NCI-H2227 (cell line): ENCODE measurements around the gene SPEN.
"Not testable (repeated sequence)": the region's sequence is repeated elsewhere in the genome, so short reads cannot be mapped to it uniquely, and the experiment has no call there.

Source experiments
- DNase-seq: peaks from one replicate; lab custom pipeline; 2025; ENCODE audit not compliant: unreplicated experiment; lab: John Stamatoyannopoulos, UW

The SPEN gene

DNA sequence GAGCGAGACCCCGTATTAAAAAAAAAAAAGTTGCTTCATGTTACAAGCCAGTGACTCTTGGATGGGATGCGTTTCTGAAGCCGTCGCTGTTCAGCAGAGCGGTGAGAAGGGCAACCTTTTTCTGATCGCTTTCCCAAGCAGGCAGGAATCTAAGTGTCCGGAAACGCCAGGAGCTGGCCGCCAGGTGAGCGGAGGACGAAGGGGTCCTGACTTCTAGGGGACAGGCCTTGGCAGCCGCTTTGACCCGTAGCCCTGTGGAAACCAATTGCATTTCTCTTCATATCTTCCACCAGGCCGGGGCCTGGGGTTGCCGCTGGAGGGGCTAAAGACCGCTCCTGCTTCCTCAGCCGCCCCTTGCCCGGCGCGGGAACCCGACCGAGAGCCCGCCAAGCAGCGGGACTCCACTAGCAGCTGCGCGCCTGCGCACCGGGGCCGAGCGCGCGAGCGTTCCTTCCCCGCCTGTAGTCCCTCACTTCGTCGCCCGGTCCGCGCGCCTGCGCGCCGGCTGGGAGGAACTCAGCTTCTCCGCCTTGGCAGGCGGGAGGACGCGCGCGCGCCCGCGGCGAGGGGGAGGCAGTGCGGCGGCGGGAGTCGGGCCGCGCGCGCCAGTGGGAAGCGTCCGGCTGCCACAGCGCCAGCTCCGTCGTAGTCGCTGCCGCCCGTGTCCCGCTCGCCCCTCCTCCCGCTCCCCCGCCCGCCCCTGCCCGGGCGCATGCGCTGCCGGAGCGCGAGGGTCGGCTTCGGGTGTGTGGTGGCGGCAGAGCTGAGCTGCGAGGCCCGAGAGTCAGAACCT lies at the start of gene SPEN:
TSS of gene SPEN (plus strand) at position 608 of the 793 bp plus-strand sequence. CDS start 361 bp downstream, outside the sequence.
- peak; percentile 99 for DNase-seq

- no peak for DNase-seq
Measured at GRCh38 chr1:15799004-15799867, 48.3 kb upstream of the SPEN start.

DNA sequence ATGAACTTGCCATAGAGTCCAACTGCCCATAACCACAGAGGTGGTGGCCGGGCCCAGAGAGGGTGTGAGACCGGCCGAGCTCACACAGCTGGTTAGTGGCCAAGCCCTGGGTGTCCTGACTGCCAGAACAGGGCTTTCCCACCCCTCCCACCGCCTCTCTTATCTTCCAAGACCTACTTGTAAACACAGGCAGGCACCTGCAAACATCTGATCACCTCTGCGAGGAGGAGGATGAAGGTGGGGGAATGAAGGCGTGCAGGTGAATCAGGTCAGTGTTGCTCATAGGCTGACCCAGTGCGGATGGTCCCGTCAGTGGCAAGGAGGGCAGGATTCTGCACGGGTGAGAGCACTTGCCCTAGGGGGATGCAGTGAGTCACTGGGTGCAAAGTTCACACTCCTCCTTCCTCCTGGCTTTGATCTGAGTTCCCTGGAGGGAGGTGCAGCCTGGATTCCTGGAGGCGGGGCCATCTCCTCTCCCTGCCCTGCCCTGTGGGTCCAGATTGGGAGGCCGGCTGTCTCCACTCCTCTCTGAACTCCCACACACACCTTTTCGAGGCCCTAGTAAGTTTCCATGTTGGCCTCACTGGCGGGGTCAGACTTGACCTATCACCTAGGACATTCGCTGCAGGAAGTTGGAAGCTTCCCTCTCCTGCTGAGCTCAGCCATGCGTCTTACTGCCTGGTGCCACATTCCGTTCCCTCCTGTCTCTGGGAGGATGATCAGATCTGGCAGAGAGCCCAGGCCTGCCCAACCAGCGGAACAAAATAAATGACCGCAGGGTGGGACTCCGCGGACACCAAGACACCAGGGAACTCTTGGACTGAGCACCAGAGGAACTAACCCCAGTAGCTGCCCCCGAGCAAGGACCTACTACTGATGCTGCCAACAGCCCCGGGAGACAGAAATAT lies 47.3 kb upstream of the SPEN start:
- DNase-seq: peak; percentile 46

DNA sequence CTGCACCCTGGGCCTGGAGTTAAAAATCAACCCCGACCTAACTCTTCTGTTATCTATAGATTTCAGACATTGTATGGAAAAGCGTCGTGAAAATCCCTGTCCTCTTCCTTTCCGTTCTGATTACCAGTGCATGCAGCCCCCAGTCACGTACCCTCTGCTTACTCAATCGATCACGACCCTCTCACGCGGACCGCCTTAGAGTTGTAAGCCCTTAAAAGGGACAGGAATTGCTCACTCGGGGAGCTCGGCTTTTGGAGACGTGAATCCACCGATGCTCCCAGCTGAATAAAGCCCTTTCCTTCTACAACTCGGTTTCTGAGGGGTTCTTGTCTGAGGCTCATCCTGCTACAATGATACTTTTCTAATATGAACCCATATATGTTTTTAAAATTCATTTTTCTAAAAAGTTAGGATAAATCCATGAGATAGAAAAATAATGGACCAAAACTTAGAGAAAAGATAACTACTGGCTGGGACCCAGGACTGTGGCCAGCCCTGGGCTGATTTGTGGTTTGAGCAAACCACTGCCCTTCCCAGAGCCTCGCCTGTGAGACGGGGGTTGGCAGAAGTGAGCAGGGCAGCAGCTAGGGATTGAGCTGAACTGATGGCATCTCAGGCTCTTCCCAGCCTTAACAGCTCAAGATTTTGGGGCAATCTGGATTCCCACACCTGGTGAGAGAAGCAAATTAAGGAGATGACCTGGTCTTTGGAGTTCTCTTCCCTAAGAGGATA lies 45.1 kb upstream of the SPEN start:
- DNase-seq: no peak

DNA sequence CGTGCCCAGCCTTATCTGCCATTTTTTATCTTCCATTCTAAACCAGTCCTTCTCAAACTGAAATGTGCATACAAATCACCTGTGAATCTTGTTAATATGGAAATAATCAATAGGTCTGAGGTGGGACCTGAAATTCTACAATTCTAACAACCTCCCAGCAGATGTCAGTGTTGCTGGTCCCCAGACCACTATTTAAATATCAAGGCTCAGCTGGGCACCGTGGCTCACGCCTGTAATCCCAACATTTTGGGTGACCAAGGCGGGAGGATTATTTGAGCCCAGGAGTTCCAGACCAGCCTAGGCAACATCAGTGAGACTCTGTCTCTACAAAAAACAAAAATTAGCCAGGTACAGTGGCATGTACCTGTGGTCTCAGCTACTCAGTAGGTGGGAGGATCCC lies 44.1 kb upstream of the SPEN start:
- peak; percentile 56 for DNase-seq

GRCh38 chr1:15804060-15804459 lies 43.4 kb upstream of the SPEN start:
- no peak for DNase-seq

DNA sequence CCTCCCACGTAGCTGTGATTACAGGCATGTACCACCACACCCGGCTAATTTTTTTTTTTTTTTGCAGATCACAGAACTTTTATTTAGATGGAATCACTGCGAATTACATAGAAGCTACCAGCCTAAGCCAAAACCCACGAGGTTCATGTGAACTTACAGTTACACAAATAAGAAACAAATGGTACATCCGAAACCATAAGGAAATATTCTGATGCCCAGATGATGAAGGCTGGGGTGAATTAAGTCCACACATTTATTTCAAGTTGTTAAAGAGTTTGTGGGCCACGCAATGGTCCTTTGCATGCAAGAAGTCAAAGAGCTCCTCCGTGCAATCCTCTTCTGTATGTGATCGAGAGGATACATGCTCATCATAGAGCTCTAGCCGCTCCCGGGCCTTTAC lies 40.4 kb upstream of the SPEN start:
- DNase-seq: no peak

DNA sequence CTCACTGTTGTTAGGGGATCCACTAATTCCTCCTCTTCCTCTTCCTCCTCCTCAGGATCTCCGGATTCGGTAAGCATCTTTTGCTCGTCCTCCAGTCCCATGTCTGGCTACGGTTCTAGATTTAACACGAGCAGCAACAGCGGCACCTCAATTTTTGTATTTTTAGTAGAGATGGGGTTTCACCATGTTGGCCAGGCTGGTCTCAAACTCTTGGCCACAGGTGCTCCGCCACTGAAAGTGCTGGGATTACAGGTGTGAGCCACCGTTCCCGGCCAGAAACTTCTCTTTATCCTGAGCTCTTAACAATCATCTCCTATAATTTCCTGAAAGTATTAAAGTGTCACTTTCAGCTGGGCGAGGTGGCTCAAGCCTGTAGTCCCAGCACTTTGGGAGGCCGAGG lies 40.0 kb upstream of the SPEN start, which contains the start of gene UQCRHL:
TSS of gene UQCRHL (minus strand) at position 101 of the 400 bp plus-strand sequence. CDS start at position 101, 0 bp downstream.
- not testable (repeated sequence) for DNase-seq

- DNase-seq: no peak
Measured at GRCh38 chr1:15808955-15809354, 38.6 kb upstream of the SPEN start.

GRCh38 chr1:15810073-15810472 lies 37.4 kb upstream of the SPEN start:
- no peak for DNase-seq

- DNase-seq: no peak
Measured at GRCh38 chr1:15816674-15817073, 30.8 kb upstream of the SPEN start.

DNA sequence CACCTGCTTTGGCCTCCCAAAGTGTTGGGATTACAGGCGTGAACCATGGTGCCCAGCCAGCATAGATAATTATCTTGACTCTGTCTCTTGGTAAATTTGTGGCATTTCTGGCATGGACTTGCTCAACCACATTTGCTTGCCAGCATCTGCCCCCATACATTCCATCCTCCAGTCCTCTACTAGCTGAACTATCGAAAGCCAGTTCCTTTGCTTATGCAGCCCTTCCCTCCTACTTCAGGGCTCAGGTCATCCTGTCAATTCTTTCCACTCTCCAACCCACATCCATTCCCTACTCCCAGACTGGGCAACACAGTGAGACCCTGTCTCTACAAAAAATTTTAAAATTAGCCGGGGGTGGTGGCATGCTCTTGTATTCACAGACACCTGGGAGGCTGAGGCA lies 27.0 kb upstream of the SPEN start:
- DNase-seq: no peak

DNA sequence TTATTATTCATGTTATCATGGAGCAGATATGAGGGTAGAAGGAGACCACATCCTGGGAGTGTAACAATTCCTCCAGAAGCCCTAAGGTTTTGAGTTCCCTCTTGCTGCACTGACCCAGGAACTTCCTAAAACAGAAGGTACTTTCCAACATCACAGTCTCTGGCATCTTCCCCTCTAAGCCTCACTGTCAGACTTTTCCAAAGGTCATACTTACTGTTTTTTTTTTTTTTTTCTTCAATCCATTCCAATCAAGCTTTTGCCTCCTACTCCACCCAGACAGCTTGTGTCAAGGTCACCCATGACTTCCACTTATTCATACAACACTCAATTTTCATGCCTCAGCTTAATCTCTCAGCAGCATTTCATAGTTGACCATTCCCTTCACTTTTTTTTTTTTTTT lies 21.7 kb upstream of the SPEN start:
- no peak for DNase-seq

GRCh38 chr1:15826810-15827507 lies 20.5 kb upstream of the SPEN start:
- DNase-seq: no peak

DNA sequence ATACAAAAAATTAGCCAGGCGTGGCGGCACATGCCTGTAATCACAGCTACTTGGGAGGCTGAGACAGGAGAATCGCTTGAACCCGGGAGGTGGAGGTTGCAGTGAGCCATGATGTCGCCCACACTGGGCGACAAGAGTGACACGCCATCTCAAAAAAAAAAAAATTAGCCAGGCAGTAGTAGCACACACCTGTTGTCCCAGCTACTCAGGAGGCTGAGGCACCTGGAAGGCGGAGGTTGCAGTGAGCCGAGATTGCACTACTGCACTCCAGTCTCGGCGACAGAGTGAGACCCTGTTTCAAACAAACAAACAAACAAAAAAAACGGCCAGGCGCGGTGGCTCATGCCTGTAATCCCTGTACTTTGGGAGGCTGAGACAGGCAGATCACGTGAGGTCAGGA lies 19.9 kb upstream of the SPEN start:
- not testable (repeated sequence) for DNase-seq

GRCh38 chr1:15828931-15829330 lies 18.6 kb upstream of the SPEN start:
- DNase-seq: not testable (repeated sequence)

DNA sequence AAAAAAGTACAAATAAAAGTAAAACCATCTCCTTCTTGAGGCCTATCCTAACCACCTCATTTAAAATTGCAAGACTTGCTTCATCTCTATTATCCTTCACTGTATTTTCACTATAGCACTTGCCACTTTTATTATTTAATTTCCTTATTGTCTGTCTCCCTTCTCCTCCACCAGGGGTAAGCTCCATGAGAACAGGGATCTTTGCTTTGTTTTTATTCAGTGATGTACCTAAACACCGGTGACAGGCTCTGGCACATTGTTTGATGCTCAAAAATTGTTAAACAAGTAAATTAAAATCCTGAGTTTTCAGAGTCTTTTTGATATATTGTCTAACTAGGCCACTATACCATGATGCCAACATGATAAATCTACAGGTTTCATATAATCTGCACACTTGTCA lies 17.2 kb upstream of the SPEN start:
- DNase-seq: no peak

- peak; percentile 81 for DNase-seq
Measured at GRCh38 chr1:15833069-15833679, 14.3 kb upstream of the SPEN start.

DNA sequence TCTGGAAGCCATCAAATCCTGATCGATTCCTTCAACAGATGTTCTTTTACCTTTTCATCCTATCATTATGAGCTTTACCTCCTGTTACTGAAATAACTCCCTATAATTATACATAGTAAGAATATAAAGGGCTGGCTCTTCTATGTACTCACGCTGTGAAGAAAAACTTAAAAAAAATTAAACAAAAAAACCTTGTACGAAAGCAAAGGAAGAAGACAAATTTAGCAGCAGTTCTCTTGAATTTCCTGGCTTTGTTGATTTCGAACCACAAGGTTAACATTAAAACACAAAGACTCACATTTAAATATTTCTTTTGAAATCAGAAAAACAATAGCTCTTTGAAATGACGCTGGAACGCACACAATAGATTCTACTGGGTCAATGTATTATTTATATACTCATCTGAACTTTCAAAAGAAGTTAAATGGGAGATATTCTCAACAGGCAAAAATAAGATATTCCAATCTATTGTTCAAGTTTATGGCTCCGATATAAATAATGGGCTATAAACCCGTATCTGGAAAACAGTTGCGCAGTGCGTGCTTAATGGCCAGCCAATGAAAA lies 13.6 kb upstream of the SPEN start:
- DNase-seq: peak; percentile 72
